ENCODE measurements around the gene MED1.
A peak's percentile ranks its signal among the peaks of the same experiment; 100 is the strongest.
"Not testable (repeated sequence)": the region's sequence is repeated elsewhere in the genome, so short reads cannot be mapped to it uniquely, and the experiment has no call there.

MED1 gene, protein sequence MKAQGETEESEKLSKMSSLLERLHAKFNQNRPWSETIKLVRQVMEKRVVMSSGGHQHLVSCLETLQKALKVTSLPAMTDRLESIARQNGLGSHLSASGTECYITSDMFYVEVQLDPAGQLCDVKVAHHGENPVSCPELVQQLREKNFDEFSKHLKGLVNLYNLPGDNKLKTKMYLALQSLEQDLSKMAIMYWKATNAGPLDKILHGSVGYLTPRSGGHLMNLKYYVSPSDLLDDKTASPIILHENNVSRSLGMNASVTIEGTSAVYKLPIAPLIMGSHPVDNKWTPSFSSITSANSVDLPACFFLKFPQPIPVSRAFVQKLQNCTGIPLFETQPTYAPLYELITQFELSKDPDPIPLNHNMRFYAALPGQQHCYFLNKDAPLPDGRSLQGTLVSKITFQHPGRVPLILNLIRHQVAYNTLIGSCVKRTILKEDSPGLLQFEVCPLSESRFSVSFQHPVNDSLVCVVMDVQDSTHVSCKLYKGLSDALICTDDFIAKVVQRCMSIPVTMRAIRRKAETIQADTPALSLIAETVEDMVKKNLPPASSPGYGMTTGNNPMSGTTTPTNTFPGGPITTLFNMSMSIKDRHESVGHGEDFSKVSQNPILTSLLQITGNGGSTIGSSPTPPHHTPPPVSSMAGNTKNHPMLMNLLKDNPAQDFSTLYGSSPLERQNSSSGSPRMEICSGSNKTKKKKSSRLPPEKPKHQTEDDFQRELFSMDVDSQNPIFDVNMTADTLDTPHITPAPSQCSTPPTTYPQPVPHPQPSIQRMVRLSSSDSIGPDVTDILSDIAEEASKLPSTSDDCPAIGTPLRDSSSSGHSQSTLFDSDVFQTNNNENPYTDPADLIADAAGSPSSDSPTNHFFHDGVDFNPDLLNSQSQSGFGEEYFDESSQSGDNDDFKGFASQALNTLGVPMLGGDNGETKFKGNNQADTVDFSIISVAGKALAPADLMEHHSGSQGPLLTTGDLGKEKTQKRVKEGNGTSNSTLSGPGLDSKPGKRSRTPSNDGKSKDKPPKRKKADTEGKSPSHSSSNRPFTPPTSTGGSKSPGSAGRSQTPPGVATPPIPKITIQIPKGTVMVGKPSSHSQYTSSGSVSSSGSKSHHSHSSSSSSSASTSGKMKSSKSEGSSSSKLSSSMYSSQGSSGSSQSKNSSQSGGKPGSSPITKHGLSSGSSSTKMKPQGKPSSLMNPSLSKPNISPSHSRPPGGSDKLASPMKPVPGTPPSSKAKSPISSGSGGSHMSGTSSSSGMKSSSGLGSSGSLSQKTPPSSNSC (N-terminal part only)

DNA sequence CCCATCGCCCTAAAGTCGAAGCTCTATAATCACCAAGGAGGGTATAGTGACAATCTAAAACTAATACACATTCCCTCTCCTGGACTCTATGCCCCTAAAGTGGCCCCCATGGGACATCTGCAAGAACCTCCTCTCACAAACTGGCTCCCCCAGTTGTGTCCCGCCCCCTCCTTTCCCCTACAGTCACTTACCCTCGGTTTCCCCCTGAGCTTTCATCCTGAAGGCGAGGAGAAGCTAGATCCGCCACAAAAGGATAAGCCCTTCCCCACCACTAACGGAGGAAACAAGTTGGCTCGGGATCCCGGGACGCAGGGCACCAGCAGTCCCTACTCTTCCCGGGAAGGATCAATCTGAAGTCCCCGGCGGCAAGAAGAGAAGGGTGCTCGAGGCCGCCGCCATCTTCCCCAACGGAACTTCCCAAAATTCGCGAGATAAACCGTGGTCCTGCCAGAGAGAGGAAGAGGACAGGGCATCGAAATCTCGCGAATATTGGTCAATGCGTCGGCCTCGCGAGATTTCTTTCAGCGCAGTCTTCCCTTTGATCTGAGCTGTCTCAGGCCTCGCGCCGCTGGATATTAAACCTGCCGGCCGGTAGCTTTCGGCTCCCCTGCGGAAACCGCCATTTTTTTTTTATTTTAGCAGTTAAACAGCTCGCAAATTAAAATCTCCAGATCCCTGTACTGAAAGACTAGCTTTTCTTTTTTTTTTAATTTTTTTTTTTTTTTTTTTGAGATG lies at the start of gene MED1:
Gene MED1, minus strand, starts transcription at position 417 of the 735 bp plus-strand sequence. Its CDS starts 201 bp downstream, at position 216.
- peak; percentile 64 to 76 for DNase-seq (ENCODE audit: low read depth in 2 of 2)

DNA sequence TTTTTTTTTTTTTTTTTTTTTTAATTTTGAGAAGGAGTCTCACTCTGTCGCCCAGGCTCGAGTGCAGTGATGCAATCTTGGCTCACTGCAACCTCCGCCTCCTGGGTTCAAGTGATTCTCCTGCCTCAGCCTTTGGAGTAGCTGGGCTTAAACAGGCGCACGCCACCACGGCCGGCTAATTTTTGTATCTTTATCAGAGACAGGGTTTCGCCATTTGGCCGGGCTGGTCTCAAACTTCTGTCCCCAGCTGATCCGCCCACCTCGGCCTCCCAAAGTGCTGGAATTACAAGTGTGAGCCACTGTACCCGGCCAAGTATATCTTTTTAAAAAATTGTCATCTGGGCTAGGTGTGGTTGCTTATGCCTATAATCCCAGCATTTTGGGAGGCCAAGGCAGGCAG lies 45.9 kb upstream of the MED1 start:
- DNase-seq (ENCODE audit: low read depth in 2 of 2) = not testable (repeated sequence)

DNA sequence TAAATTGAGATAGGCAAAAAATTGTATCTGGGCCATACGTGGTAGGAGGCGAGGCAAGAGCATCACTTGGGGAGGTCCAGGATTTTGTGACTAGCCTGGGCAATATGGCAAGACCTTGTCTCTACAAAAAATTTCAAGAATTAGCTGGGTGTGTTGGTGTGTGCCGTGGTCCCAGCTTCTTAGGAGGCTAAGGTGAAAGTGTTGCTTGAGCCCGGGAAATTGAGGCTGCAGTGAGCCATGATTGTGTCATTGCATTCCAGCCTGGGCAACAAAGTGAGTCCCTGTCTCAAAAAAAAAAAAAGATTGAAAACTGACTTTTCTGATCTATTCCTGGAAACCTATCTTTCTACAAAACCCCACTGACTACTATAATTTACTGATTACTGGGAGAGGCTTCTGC lies 36.9 kb upstream of the MED1 start:
- no peak for DNase-seq (ENCODE audit: low read depth in 2 of 2)

DNA sequence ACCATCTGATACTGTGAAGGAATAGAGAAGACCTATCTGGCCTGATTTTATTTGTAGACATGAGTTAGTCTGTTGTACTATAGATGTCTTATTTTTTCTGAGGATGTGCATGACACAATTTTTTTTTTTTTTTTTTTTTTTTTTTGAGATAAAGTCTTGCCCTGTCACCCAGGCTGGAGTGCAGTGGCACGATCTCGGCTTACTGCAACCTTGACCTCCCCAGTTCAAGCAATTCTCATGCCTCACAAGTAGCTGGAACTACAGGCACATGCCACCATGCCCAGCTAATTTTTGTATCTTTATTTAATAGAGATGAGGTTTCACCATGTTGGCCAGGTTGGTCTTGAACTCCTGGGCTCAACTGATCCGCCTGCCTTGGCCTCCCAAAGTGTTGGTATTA lies 36.4 kb upstream of the MED1 start:
- DNase-seq (ENCODE audit: low read depth in 2 of 2) = not testable (repeated sequence)

DNA sequence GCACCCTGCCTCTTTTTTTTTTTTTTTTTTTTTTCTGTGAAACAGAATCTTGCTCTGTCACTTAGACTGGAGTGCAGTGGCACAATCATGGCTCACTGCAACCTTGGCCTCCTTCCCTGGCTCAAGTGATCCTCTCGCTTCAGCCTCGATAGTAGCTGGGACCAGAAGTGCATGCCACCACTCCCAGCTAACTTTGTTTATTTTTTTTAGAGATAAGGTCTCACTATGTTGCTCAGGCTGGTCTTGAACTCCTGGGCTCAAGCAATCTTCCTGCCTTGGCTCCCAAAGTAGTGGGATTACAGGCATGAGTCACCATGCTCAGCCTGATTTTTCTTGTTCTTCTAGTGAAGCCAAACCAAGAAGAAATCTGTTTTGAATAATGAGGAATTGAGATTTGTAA lies 35.2 kb upstream of the MED1 start:
- DNase-seq (ENCODE audit: low read depth in 2 of 2) = no peak

DNA sequence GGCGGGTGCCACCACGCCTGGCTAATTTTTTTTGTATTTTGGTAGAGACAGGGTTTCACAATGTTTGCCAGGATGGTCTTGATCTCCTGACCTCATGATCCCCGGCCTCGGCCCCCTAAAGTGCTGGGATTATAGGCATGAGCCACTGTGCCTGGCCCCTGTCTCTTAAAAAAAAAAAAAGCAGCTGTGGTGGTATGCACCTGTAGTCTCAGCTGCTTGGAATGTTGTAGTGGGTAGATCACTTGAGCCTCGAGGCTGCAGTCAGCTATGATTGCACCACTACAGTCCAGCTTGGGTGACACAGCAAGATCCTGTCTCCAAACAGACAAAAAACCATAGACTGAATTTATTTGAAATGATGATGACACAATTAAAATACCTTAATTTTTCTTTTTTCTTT lies 34.5 kb upstream of the MED1 start:
- no peak for DNase-seq (ENCODE audit: low read depth in 2 of 2)

DNA sequence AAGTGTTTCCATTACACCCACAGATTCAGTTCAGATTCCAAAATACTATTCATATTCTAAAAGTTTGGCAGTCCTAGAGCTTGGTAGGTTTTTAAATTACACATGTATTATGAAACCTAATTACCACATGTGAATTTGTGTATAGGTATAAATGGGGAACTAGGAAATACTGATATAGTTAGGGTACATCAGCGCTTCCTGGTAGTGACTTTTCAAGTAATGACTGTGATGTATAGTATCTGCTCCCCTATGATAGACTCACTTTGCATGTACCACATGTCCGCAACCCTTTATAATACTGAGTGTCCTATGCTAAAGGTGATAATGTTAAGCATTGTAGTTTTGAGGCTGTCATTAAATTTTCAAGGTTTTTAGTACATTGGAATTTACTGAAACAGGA lies 33.1 kb upstream of the MED1 start:
- no peak for DNase-seq (ENCODE audit: low read depth in 2 of 2)

DNA sequence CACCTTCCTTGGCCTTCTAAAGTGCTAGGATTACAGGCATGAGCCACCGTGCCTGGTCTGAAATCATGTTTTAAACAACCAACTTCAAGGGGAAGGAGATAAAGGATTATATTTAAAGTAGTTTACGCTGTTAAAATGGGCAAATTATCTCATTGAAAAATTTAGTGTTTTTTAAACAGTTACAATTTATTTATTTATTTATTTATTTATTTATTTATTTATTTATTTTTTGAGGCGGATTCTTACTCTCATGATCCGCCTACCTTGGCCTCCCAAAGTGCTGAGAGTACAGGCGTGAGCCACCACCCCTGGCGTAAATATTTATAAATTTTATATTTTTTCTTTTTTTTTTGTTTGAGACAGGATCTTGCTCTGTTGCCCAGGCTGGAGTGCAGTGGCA lies 32.4 kb upstream of the MED1 start:
- DNase-seq (ENCODE audit: low read depth in 2 of 2) = no peak

DNA sequence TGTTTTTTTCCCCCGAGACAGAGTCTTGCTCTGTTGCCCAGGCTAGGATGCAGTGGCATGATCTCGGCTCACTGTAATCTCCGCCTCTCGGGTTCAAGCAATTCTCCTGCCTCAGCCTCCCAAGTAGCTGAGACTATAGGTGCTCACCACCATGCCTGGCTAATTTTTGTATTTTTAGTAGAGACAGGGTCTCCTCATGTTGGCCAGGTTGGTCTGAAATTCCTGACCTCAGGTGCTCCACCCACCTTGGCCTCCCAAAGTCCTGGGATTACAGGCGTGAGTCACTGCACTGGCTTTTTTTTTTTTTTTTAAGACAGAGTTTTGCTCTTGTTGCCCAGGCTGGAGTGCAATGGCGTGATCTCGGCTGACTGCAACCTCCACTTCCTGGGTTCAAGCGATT lies 28.6 kb upstream of the MED1 start:
- DNase-seq (ENCODE audit: low read depth in 2 of 2) = not testable (repeated sequence)

DNA sequence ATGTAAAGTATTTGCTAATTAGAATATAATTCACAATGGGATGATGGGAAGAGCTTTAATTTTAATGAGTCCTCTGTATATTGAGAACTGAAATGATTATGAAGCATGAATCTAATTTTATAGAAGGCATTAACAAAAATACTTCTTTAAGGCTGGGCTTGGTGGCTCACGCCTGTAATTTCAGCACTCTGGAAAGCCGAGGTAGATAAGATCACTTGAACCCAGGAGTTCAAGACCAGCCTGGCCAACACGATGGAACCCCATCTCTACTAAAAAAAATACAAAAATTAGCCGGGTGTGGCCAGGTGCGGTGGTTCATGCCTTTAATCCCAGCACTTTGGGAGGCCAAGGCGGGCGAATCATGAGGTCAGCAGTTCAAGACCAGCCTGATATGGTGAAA lies 22.2 kb upstream of the MED1 start:
- DNase-seq (ENCODE audit: low read depth in 2 of 2) = no peak

DNA sequence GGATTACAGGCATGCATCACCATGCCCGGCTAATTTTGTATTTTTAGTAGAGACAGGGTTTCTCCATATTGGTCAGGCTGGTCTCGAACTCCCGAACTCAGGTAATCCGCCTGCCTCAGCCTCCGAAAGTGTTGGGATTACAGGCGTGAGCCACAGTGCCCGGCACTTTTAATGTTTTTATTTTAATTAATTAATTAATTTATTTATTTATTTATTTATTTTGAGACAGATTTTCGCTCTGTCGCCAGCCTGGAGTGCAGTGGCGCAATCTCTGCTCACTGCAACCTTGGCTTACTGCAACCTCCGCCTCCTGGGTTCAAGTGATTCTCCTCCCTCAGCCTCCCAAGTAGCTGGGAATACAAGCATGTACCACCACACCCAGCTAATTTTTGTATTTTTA lies 17.5 kb upstream of the MED1 start:
- DNase-seq (ENCODE audit: low read depth in 2 of 2) = not testable (repeated sequence)

DNA sequence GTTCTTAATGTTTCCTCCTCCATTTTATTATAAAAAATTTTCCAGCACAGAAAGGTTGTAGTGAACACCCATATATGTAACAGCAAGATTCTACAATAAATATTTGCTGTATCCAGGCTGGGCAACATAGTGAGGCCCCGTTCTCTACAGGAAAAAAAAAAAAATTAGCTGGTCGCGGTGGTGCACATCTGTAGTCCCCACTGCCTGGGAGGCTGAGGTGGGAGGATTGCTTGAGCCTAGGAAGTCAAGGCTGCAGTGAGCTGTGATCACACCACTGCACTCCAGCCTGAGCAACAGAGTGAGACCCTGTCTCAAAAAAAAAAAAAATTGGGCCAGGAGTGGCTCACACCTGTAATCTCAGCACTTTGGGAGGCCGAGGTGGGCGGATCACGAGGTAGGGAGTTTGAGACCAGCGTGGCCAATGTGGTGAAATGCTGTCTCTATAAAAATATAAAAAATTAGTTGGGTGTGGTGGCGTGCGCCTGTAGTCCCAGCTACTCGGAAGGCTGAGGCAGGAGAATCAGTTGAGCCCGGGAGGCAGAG lies 13.6 kb upstream of the MED1 start:
- DNase-seq (ENCODE audit: low read depth in 2 of 2) = not testable (repeated sequence)

DNA sequence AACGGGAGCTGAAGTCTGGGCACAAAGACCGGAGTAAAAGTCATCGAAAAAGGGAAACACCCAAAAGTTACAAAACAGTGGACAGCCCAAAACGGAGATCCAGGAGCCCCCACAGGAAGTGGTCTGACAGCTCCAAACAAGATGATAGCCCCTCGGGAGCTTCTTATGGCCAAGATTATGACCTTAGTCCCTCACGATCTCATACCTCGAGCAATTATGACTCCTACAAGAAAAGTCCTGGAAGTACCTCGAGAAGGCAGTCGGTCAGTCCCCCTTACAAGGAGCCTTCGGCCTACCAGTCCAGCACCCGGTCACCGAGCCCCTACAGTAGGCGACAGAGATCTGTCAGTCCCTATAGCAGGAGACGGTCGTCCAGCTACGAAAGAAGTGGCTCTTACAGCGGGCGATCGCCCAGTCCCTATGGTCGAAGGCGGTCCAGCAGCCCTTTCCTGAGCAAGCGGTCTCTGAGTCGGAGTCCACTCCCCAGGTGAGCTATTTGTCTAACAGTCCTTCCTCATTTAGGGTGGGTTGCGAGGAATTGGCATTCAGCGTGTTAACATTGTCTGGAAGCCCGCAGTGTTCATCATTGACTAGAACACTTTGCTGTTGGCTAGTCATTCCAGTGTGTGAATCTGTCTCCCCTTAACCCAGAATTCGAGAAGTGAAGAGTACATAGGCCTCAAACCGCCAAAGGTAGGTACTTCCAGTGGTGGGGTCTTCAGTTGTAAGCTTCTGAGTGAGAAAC lies 11.7 kb upstream of the MED1 start:
- no peak for DNase-seq (ENCODE audit: low read depth in 2 of 2)

DNA sequence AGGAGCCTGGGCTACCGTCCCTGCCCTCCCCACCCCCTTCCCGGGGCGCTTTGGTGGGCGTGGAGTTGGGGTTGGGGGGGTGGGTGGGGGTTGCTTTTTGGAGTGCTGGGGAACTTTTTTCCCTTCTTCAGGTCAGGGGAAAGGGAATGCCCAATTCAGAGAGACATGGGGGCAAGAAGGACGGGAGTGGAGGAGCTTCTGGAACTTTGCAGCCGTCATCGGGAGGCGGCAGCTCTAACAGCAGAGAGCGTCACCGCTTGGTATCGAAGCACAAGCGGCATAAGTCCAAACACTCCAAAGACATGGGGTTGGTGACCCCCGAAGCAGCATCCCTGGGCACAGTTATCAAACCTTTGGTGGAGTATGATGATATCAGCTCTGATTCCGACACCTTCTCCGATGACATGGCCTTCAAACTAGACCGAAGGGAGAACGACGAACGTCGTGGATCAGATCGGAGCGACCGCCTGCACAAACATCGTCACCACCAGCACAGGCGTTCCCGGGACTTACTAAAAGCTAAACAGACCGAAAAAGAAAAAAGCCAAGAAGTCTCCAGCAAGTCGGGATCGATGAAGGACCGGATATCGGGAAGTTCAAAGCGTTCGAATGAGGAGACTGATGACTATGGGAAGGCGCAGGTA lies 11.0 kb upstream of the MED1 start:
- peak in 1 of 2 donors; percentile 51 for DNase-seq (ENCODE audit: low read depth in 2 of 2)

DNA sequence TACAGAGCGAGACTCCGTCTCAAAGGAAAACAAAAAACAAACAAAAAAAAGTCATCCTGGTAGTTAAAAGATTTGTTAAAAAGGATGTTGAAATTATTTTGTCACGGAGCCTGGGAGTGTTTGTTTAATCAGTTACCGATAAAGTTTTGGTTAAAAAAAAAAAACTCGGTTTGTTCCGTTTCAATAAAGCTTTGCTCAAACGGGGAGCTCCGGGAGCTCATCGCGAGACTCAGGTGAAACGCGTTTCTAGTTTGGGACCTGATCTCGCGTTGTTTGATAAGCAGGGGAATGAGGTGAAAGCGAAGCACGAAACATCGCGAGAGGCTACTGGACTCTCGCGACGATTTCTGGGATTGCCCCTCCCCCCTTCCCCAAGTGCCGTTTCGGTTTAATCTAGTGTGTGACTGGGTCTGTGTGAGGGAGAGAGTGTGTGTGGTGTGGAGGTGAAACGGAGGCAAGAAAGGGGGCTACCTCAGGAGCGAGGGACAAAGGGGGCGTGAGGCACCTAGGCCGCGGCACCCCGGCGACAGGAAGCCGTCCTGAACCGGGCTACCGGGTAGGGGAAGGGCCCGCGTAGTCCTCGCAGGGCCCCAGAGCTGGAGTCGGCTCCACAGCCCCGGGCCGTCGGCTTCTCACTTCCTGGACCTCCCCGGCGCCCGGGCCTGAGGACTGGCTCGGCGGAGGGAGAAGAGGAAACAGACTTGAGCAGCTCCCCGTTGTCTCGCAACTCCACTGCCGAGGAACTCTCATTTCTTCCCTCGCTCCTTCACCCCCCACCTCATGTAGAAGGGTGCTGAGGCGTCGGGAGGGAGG lies 10.3 kb upstream of the MED1 start, which contains the start of gene CDK12:
Gene CDK12, plus strand, starts transcription at position 374 of the 813 bp plus-strand sequence. CDS start 586 bp downstream, outside the sequence.
- peak; percentile 88 to 92 for DNase-seq (ENCODE audit: low read depth in 2 of 2)

DNA sequence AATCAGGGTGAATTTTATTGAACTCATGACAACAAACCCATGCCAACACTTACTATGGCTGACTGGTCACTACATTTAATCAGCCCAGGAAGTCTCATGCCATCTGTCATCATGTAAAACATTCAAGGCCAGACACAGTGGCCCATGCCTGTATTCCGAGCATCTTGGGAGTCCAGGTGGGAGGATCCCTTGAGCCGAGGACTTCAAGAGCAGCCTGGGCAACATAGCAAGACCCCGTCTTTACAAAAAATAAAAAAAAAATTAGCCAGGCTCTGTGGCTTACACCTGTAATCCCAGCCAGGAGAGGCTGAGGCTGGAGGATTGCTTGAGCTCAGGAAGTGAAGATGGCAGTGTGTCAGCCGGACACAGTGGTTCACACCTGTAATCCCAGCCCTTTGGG lies 4.9 kb upstream of the MED1 start:
- no peak for DNase-seq (ENCODE audit: low read depth in 2 of 2)

DNA sequence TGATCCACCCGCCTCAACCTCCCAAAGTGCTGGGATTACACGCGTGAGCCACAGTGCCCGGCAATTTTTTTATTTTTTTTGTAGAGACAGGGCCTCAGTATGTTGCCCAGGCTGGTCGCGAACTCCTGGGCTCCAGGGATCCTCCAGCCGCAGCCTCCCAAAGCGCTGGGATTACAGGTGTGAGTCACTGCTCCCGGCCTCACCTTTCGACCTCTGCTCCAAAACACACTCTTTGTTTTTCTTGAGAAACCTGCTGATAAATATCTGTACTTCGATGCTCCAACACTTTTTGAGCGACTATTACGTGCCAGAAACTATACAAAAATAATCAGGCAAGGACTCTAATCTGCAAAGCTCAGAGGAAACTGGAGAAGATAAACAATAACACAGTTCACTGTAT lies 1.0 kb downstream of the MED1 start:
- no peak for DNase-seq (ENCODE audit: low read depth in 2 of 2)

DNA sequence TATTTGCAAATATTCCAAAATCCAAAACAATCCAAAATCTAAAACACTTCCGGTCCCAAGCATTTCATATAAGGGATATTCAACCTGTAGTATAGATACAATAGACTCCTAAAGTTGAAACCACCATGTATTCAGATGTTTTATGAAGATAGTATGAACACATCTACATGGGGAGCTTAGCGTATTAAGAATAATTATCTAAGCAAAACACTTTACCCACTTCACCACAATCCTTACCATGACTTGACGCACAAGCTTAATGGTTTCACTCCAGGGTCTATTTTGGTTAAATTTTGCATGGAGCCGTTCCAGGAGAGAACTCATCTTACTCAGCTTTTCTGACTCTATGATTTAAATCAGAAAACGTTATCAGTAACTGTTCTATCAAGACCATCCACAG lies 3.5 kb downstream of the MED1 start:
- DNase-seq (ENCODE audit: low read depth in 2 of 2) = no peak

DNA sequence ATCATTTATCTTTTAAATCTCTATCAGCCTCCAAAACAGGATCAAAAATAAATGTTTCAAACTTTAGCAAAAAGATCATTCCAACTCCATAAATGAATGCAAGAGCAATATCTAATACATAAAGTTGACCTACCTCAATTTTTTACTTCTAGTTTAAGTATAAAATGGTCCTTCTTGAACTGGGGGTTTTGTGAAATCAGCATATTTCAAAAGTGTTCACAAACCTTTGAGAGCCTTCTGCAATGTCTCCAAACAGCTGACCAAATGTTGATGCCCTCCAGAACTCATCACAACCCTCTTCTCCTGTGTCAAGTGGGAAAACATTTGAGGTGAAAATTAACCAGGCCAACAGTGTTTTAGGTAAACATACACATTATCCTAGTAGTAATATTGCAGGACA lies 7.7 kb downstream of the MED1 start:
- no peak for DNase-seq (ENCODE audit: low read depth in 2 of 2)
